Esophagus muscularis mucosa (tissue), 2 donors: ENCODE data around the gene OGDH.

Source experiments
- POLR2A ChIP-seq: fragments of 450-650 bp; IDR thresholded peaks from one replicate; pipeline ENCODE4 v1.6.1; 2017; ENCODE audit warnings: antibody characterized with exemption, moderate library complexity, mild to moderate bottlenecking, low read depth
- POLR2AphosphoS5 ChIP-seq, 2 donors: sonication (generic); formaldehyde crosslinking; IDR thresholded peaks; one replicate each; pipeline ENCODE4 v1.6.1; 2017; ENCODE audit warnings: antibody characterized with exemption in 2 of 2

GRCh38 chr7:44645254-44645653, 38.8 kb downstream of the OGDH start:
- TF ChIP-seq POLR2A: no peak
- no peak for TF ChIP-seq POLR2AphosphoS5 (IDR thresholded peaks at IDR 0.05)
